ENCODE results near the gene OCA2. TPM values are rescaled to one million over a fixed set of nuclear protein-coding genes. Genes with fewer than 3 reads are reported as not detected.
"Not testable (repeated sequence)": the region's sequence is repeated elsewhere in the genome, so short reads cannot be mapped to it uniquely, and the experiment has no call there.

The OCA2 gene
- total RNA-seq, 1 experiment from 2014 or later = 0.13 TPM

DNA sequence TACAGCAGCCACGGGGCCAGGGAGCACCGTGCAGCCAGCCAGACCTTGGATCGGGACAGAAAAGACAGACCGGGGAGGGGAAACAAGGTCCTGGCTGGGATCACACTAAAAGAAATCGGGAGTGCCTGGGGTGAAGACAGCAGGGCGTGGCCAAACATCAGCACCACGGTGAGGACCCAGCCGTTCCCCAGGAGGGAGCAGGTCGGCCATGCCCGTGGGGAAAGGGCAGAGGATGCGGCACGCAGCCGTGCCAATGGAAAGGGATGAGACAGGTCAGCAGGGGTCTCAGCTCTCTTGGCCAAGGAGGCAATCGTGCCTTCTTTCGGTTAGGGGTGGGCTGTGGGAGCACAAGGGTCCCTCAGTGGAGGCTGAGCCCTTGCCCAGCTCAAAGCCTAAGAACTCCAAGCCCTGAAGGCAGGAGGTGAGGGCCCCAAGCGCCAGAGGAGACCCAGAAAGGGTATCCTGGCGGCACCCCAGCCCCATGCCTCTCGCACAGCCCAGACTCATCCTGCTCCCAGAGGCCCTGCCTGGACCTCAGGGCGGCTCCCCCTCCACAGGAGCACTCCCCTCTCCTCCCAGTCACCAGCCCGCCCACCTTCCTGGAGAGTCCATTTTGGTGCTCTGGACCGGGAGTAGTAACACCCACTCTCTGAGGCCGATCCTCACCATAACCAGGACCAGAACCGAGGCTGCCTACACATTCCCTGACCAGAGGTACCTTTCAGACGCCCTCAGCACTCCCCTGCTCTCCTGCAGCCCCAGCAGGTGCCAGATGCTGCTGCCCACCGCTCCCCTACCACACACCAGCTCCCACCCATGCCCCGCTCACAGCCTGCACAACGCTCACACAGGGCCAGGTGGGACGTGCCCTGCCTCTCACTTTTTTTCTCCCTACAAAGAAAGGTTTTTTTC lies 23.2 kb upstream of the OCA2 start:
- intact Hi-C loops (cut with micrococcal nuclease; ENCODE audit: unreplicated experiment) = loop anchor here (5.0 kb wide), 1 partner anchor 1235 kb away; no protein-coding TSS in a partner anchor
- no peak for ATAC-seq
- CTCF ChIA-PET = no interaction called here

DNA sequence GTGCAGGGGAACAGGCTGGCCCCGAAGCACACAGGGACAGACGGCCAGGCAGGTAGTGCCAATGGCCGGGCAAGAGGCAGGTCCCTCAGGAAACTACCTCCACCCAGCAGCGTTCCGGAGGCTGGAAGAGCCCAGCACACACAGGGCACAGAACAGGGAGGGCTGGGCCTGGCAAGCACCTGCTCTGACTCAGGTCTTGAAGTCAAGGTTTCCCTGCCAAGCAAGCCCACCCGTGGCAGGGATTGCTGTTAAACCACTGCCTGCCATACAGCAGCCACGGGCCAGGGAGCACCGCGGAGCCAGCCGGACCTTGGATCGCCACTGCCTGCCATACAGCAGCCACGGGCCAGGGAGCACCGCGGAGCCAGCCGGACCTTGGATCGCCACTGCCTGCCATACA lies 22.5 kb upstream of the OCA2 start:
- H3K4me1 ChIP-seq (ENCODE audit: control insufficient read depth, insufficient read depth, low read length); ATAC-seq; H3K27me3 ChIP-seq (ENCODE audit: control insufficient read depth, insufficient read depth, low read length); H3K27ac ChIP-seq (ENCODE audit: low read length); CTCF ChIA-PET; DNase-seq (ENCODE audit: low read depth, low spot score); BruUV-seq (replicated peaks); in situ Hi-C loops (cut with HindIII; ENCODE audit: low pct_unique_long_range_greater_than_20kb, low sequenced_read_pairs); H3K4me3 ChIP-seq (ENCODE audit: low read depth in 2 of 2, low read length in 2 of 2); H3K9me3 ChIP-seq (ENCODE audit: control insufficient read depth, insufficient read depth, low read depth, low read length); POLR2A ChIA-PET: not testable (repeated sequence)
- intact Hi-C loops (cut with micrococcal nuclease; ENCODE audit: unreplicated experiment) = loop anchor here (5.0 kb wide), 1 partner anchor 1234 kb away; no protein-coding TSS in a partner anchor
- H3K36me3 ChIP-seq (ENCODE audit: control insufficient read depth, insufficient read depth, low read length) = peaks cover 20% of the 10 kb centered on the region

More for the DNA sequence above, 23.2 kb upstream of the OCA2 start:
- in situ Hi-C loops (cut with HindIII; ENCODE audit: low pct_unique_long_range_greater_than_20kb, low sequenced_read_pairs) = no loop called here
- Histone ChIP-seq H3K9me3 (ENCODE audit: control insufficient read depth, insufficient read depth, low read depth, low read length) (no peaks in the 10 kb centered on the region), H3K36me3 (ENCODE audit: control insufficient read depth, insufficient read depth, low read length) (peaks cover 20% of the 10 kb centered on the region), H3K27ac (ENCODE audit: low read length) (no peak overlapping the region), H3K27me3 (ENCODE audit: control insufficient read depth, insufficient read depth, low read length) (no peaks in the 10 kb centered on the region), H3K4me1 (ENCODE audit: control insufficient read depth, insufficient read depth, low read length) (no peaks in the 10 kb centered on the region), H3K4me3 (ENCODE audit: low read depth in 2 of 2, low read length in 2 of 2) (no peak overlapping the region)
- TF ChIP-seq, protein P1, sequence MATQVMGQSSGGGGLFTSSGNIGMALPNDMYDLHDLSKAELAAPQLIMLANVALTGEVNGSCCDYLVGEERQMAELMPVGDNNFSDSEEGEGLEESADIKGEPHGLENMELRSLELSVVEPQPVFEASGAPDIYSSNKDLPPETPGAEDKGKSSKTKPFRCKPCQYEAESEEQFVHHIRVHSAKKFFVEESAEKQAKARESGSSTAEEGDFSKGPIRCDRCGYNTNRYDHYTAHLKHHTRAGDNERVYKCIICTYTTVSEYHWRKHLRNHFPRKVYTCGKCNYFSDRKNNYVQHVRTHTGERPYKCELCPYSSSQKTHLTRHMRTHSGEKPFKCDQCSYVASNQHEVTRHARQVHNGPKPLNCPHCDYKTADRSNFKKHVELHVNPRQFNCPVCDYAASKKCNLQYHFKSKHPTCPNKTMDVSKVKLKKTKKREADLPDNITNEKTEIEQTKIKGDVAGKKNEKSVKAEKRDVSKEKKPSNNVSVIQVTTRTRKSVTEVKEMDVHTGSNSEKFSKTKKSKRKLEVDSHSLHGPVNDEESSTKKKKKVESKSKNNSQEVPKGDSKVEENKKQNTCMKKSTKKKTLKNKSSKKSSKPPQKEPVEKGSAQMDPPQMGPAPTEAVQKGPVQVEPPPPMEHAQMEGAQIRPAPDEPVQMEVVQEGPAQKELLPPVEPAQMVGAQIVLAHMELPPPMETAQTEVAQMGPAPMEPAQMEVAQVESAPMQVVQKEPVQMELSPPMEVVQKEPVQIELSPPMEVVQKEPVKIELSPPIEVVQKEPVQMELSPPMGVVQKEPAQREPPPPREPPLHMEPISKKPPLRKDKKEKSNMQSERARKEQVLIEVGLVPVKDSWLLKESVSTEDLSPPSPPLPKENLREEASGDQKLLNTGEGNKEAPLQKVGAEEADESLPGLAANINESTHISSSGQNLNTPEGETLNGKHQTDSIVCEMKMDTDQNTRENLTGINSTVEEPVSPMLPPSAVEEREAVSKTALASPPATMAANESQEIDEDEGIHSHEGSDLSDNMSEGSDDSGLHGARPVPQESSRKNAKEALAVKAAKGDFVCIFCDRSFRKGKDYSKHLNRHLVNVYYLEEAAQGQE (IDR thresholded peaks at IDR 0.05; ENCODE audit: insufficient read depth in 1 of 2, low read depth in 2 of 2, low read length in 1 of 2) = no peak
- TF ChIP-seq SIN3A (IDR thresholded peaks at IDR 0.05; ENCODE audit: borderline replicate concordance, insufficient read depth, low read depth, low read length) (no peak), TCF7L2 (IDR thresholded peaks at IDR 0.05; ENCODE audit: low read depth, low read length) (no peak), POLR2AphosphoS5 (IDR thresholded peaks at IDR 0.05; ENCODE audit: low read depth, low read length) (no peak)
- no TSS peak for BruUV-seq (replicated peaks)
- POLR2A ChIA-PET = no interaction called here
- no peak for DNase-seq (ENCODE audit: low read depth, low spot score)

DNA sequence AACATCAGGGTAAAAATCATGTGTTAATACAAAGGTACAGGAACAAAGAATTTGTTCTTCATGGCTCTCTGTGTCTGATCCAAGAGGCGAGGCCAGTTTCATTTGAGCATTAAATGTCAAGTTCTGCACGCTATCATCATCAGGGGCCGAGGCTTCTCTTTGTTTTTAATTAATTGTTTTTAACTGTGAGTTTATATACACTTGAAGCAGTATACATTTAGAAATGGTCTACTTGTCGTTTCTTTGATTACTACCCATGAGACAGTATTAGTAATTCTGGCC lies 21.2 kb upstream of the OCA2 start:
- H3K4me1 ChIP-seq (ENCODE audit: control insufficient read depth, insufficient read depth, low read length) = no peaks in the 10 kb centered on the region
- in situ Hi-C loops (cut with HindIII; ENCODE audit: low pct_unique_long_range_greater_than_20kb, low sequenced_read_pairs) = no loop called here
- H3K27me3 ChIP-seq (ENCODE audit: control insufficient read depth, insufficient read depth, low read length) = no peaks in the 10 kb centered on the region
- no peak overlapping the region for H3K27ac ChIP-seq (ENCODE audit: low read length)
- POLR2A ChIA-PET = no interaction called here
- DNase-seq (ENCODE audit: low read depth, low spot score) (no peak), ATAC-seq (no peak)
- no peak overlapping the region for H3K4me3 ChIP-seq (ENCODE audit: low read depth in 2 of 2, low read length in 2 of 2)
- no peaks in the 10 kb centered on the region for H3K9me3 ChIP-seq (ENCODE audit: control insufficient read depth, insufficient read depth, low read depth, low read length)
- CTCF ChIA-PET = no interaction called here
- H3K36me3 ChIP-seq (ENCODE audit: control insufficient read depth, insufficient read depth, low read length) = peaks cover 20% of the 10 kb centered on the region
- no TSS peak for BruUV-seq (replicated peaks)
- no peak for TF ChIP-seq SIN3A (IDR thresholded peaks at IDR 0.05; ENCODE audit: borderline replicate concordance, insufficient read depth, low read depth, low read length)
- TF ChIP-seq POLR2AphosphoS5 (IDR thresholded peaks at IDR 0.05; ENCODE audit: low read depth, low read length) = no peak
- TF ChIP-seq, protein P1 (IDR thresholded peaks at IDR 0.05; ENCODE audit: insufficient read depth in 1 of 2, low read depth in 2 of 2, low read length in 1 of 2) = no peak
- TF ChIP-seq, protein P2, sequence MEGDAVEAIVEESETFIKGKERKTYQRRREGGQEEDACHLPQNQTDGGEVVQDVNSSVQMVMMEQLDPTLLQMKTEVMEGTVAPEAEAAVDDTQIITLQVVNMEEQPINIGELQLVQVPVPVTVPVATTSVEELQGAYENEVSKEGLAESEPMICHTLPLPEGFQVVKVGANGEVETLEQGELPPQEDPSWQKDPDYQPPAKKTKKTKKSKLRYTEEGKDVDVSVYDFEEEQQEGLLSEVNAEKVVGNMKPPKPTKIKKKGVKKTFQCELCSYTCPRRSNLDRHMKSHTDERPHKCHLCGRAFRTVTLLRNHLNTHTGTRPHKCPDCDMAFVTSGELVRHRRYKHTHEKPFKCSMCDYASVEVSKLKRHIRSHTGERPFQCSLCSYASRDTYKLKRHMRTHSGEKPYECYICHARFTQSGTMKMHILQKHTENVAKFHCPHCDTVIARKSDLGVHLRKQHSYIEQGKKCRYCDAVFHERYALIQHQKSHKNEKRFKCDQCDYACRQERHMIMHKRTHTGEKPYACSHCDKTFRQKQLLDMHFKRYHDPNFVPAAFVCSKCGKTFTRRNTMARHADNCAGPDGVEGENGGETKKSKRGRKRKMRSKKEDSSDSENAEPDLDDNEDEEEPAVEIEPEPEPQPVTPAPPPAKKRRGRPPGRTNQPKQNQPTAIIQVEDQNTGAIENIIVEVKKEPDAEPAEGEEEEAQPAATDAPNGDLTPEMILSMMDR (IDR thresholded peaks at IDR 0.05) = no peak
- no peak for TF ChIP-seq TCF7L2 (IDR thresholded peaks at IDR 0.05; ENCODE audit: low read depth, low read length)
- intact Hi-C loops (cut with micrococcal nuclease; ENCODE audit: unreplicated experiment) = loop anchor here (5.0 kb wide), 1 partner anchor 1233 kb away; no protein-coding TSS in a partner anchor

All from Panc1 (cell line).